ENCODE results near the gene FOXG1. TPM values are rescaled to one million over a fixed set of nuclear protein-coding genes. Genes with fewer than 3 reads are reported as not detected.

The FOXG1 gene
- total and polyA plus RNA-seq, 4 donors, result not detected

GRCh38 chr14:28807518-28807917 is 40.9 kb downstream of the FOXG1 start:
- ATAC-seq (ENCODE audit: low FRiP score), result no peak
- no peaks in the 10 kb centered on the region for H3K4me1 ChIP-seq (ENCODE audit: control insufficient read depth in 1 of 2, insufficient read depth in 2 of 2, low read length in 2 of 2)
- no peak for DNase-seq
- no peaks in the 10 kb centered on the region for H3K36me3 ChIP-seq (ENCODE audit: control insufficient read depth in 1 of 2, insufficient read depth in 2 of 2, low read length in 1 of 2)
- no peak overlapping the region for H3K4me3 ChIP-seq (ENCODE audit: low read length in 2 of 2)
- no peaks in the 10 kb centered on the region for H3K9me3 ChIP-seq (ENCODE audit: control insufficient read depth, low read length)
- 96 to 100% methylated on average over 1 of the region's 1 CpG for WGBS, 2 donors
- intact Hi-C loops (cut with DNase I), result no loop called here
- H3K27me3 ChIP-seq (ENCODE audit: control insufficient read depth in 1 of 2, insufficient read depth in 2 of 2, low read length in 1 of 2), result no peaks in the 10 kb centered on the region
- H3K27ac ChIP-seq (ENCODE audit: low read depth in 1 of 2, low read length in 2 of 2), result no peak overlapping the region

GRCh38 chr14:28813810-28814209 is 47.2 kb downstream of the FOXG1 start:
- intact Hi-C loops (cut with DNase I), result no loop called here
- no peaks in the 10 kb centered on the region for H3K27me3 ChIP-seq (ENCODE audit: control insufficient read depth in 1 of 2, insufficient read depth in 2 of 2, low read length in 1 of 2)
- H3K9me3 ChIP-seq (ENCODE audit: control insufficient read depth, low read length), result no peaks in the 10 kb centered on the region
- DNase-seq (no peak), ATAC-seq (ENCODE audit: low FRiP score) (no peak)
- no peak overlapping the region for H3K4me3 ChIP-seq (ENCODE audit: low read length in 2 of 2)
- H3K36me3 ChIP-seq (ENCODE audit: control insufficient read depth in 1 of 2, insufficient read depth in 2 of 2, low read length in 1 of 2), result no peaks in the 10 kb centered on the region
- no peaks in the 10 kb centered on the region for H3K4me1 ChIP-seq (ENCODE audit: control insufficient read depth in 1 of 2, insufficient read depth in 2 of 2, low read length in 2 of 2)
- no peak overlapping the region for H3K27ac ChIP-seq (ENCODE audit: low read depth in 1 of 2, low read length in 2 of 2)
- WGBS, 2 donors, result 85 to 86% methylated on average over 3 of the region's 3 CpGs
